IPS-NIHi7 (cell line): ENCODE data around the gene CYTH2.
"Not testable (repeated sequence)": the region's sequence is repeated elsewhere in the genome, so short reads cannot be mapped to it uniquely, and the experiment has no call there.

Experiments used
- DNase-seq: peaks from one replicate; pipeline ENCODE4 v3.0.0; 2012; ENCODE audit warnings: mixed read lengths; ENCODE audit errors: extremely low spot score

CYTH2 gene

GRCh38 chr19:48511800-48512503 lies 42.8 kb downstream of the CYTH2 start, which contains the start of gene LMTK3:
LMTK3 (minus strand) TSS chr19:48511835; CDS start chr19:48511576, 259 bp downstream.
- peak; percentile 74 for DNase-seq

GRCh38 chr19:48512504-48513288 lies 43.5 kb downstream of the CYTH2 start:
- DNase-seq, result no peak

DNA sequence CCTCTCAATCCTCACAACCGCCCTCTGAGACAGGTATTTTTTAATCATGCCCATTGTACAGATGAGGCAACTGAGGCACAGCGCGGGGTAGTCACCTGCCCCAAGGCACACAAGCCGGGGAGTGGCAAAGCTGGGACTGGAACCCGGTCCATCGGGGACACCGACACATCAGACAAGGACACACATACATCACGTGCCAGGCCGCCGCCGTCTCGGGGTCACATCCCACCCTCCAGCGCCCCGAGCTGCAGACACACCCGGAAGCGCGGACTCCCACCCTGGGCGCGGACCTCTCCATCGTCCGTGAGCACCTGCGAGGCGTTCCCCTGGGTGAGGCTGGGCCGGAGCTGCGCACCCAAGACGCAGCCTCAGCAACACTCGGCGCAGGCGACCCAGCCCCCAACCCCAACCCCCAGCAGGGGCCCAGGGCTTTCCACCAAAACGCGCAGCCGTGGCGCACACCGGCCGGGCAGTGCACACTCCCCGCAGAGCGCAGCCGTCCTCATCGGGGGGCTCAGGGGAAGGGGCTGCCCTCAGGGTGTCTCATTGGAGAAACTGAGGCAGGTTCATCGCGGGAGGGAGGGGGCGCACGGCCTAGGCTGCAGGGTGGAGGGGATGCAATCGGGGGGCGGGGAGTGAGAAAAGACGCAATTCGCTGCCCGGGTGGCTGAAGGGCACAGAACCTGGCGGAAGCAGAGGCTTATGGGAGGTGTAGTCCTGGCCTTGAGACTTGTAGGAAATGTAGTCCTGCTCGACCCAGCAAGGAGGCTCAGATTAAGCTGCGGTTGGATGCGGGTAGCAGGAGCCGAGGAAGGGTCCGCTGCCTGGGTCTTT lies 44.3 kb downstream of the CYTH2 start:
- DNase-seq, result peak; percentile 88

DNA sequence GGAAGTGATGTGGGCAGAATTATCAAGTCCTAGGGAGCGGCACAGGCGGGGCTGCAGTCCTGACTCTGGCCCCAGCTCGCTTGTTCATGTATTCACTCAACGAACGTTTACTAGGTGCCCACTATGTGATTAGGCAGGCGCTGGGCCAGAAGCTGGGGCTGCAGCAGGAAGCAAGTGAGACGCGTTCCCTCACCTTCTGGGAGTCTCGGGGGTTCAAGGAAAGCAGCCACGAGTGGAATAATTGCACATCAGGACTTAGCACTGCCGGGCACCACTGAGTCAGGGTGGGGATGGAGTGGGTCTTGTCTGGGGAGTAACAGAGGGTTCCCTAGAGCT lies 44.9 kb downstream of the CYTH2 start:
- DNase-seq, result no peak

DNA sequence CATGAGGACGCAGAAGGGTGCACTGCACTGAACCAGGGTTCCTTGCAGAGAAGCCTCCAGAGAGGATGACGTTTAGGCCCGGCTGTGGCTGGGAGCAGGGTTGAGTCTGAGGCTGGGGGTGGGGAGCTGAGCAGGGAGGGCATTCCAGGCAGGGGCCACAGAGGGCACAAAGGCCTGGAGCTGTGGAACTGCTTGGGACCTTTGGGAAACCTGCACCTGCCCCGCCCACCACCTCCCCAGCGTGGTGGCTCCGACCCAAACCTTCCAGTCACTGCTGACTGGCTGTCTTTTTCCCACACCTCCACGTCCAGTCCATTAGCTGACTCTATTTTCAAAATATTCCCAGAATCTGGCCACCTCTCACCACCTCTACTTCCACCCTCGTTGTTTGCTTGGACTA lies 47.4 kb downstream of the CYTH2 start:
- DNase-seq, result no peak

DNA sequence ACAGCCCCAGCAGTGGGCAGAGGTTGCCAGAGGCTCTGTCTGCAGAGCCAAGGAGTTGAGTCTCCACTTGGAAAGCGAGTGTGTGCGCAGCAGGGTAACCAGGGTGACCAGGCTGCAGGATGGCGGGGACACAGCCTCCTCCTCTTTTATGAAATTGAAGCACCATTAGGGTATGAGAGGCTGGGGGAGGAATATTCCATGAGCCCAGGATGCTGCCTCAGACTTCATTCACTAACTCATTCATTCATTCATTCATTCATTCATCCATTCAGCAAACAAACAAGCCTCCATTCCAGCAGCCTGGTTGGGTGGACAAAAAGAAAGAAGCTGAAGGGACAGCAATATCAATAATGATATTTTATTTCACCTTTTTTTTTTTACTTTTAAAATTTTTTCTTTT lies 49.0 kb downstream of the CYTH2 start:
- no peak for DNase-seq

- DNase-seq, result not testable (repeated sequence)
These were observed 50.3 kb downstream of the CYTH2 start for GRCh38 chr19:48519426-48519825.

DNA sequence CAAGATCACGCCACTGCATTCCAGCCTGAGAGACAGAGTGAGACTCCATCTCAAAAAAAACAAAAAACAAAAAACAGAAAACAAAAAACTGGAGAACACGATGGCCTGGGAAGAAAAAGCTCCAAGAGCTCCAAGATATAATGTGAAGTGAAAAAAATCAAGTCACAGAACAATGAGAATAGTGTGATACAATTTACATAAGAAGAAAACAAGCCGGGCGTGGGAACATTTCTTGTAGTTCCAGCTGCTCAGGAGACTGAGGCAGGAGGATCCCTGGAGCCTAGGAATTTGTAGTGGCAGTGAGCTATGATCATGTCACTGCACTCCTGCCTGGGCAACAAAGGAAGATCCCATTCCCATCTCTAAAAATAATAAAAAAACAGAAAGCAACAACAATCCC lies 51.0 kb downstream of the CYTH2 start:
- DNase-seq, result no peak

DNA sequence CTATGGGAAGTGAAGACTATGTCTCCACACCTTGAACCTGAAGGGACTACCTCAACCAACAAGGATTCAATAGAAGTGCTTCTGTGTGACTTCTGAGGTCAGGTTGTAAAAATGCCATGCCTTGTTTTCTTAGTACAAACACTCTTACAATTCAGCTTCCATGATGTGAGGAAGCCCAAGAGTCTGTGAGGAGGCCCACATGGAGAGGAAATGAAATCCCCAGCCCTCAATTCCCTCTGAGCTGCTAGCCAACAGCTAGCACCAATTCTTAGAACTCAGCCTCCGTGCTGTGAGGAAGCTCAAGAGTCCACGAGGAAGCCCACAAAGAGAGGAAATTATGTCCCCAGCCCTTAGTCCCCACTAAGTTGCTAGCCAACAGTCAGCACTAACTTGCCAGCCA lies 55.1 kb downstream of the CYTH2 start:
- DNase-seq, result no peak

DNA sequence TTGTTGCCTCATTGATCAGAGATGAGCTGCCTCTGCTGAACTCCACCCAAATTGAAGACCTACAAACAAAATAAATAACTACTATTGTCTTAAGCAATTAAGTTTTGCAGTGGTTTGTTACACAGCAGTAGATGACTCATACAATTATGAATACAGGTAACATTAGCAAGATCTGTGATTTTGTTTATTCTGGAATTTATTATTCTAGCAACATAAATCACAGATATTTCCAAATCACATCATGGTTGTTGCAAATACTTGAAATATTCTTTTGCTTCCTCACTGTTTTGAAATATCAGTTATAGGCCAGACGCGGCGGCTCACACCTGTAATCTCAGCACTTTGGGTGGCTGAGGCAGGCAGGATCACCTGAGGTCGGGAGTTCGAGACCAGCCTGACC lies 55.6 kb downstream of the CYTH2 start:
- DNase-seq, result no peak

DNA sequence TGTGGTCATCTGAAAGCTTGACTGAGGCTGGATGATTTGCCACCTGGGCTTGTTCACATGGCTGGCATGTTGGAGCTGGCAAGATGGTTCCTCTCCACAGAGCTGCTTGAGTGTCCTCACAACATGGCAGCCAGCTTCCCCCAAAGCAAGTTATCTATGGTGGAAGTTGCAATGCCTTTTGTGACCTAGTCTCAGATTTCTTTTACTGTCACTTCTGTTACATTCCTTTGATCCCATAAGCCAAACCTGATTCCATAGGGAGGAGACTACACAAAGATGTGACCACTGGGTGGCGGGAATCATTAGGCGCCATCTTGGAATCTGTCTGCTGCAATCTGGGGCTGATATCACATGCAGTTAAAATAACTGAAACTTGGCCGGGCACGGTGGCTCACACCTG lies 60.0 kb downstream of the CYTH2 start:
- no peak for DNase-seq

GRCh38 chr19:48530066-48530720 lies 61.0 kb downstream of the CYTH2 start:
- DNase-seq, result no peak

DNA sequence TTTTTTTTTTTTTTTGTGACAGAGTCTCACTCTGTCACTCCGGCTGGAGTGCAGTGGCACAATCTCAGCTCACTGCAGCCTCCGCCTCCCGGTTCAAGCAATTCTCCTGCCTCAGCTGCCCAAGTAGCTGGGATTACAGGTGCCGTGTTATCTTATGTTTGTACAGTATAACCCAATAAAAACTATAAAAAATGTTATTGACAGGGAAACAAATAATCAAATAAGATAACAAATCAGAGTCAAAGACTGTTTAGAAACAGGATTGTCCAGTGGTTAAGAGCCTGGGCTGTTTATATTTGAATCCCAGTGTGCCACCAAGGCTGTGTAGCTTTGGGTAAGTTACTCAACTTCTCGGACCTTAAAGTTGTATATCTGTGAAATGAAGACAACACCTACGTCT lies 61.6 kb downstream of the CYTH2 start:
- no peak for DNase-seq
